ENCODE results near the gene PPP1R12C.

DNA sequence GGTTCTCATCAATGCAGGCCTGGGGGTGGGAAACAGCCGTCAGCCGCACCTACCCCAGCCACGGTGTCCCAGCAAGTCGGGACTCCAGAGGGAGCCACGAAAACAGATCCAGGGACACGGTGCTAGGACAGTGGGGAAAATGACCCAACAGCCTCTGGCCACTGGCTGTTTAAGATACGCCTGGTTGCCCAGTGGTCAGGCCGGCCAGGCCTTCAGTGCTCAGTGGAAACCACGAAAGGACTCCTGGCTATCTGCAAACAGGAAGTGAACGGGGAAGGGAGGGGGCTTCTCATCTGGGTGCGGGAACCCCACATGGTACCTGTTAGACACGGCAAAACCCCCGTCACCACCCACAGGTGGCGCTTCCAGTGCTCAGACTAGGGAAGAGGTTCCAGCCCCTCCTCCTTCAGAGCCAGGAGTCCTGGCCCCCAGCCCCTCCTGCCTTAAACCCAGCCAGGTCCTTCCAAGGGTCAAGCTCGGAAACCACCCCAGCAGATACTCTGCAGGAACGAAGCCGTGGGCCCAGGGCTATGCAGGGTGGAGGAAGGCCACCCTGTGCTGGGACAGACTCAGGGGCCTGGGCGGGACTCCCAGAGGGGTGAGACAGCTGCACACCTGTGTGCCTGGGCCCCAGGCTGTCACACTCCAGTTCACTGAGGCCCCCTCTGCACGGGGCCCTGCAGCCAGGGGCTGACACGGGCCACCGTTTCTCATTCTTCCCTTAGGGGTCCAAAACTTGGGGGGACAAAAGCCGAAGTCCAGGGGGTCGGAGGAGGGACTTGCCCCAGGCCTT is 4.5 kb downstream of the PPP1R12C start:
- TF ChIP-seq CTCF (IDR thresholded peaks at IDR 0.05) (no peak), POLR2A (IDR thresholded peaks at IDR 0.05) (no peak), POLR2AphosphoS5 (IDR thresholded peaks at IDR 0.05) (no peak), EP300 (IDR thresholded peaks at IDR 0.05) (no peak)
